Measurements from ENCODE around the gene CSNK1G3.

- TF ChIP-seq CTCF (IDR thresholded peaks at IDR 0.05) (no peak), POLR2A (IDR thresholded peaks at IDR 0.05) (no peak)
These were observed 147.0 kb downstream of the CSNK1G3 start for GRCh38 chr5:123659011-123659410.
